Mesenteric fat pad (tissue), 1 donor: Measurements from ENCODE around the gene LMF1. TPM values are rescaled to one million over a fixed set of nuclear protein-coding genes. Genes with fewer than 3 reads are reported as not detected.

Source experiments
- DNase-seq: peaks from one replicate; pipeline ENCODE4 v3.0.0-alpha.2; 2020; ENCODE audit warnings: low spot score
- total RNA-seq: library from RNA; stranded (reverse); fragmentation: NEBNext Ultra II Directional; extraction: Animal tissue kit (Norgen Biotek cat#: 25700); gene quantifications from one replicate; pipeline ENCODE4 v1.2.1, GENCODE V29; 2021
- donor health status: DM: yes; HTN: yes; CAD: no.

LMF1 gene
- total RNA-seq, 1 donor from 2014 or later: 16.0 TPM

GRCh38 chr16:931171-931570 lies 39.6 kb downstream of the LMF1 start:
- no peak for DNase-seq

GRCh38 chr16:930511-930910 lies 40.3 kb downstream of the LMF1 start:
- no peak for DNase-seq

- DNase-seq: no peak
Measured at GRCh38 chr16:930076-930475, 40.7 kb downstream of the LMF1 start.

- DNase-seq: no peak
Measured at GRCh38 chr16:929227-930073, 41.3 kb downstream of the LMF1 start.

GRCh38 chr16:928526-928925 lies 42.3 kb downstream of the LMF1 start:
- DNase-seq: no peak

- DNase-seq: no peak
Measured at GRCh38 chr16:927931-928330, 42.9 kb downstream of the LMF1 start.

- DNase-seq: no peak
Measured at GRCh38 chr16:927406-927805, 43.4 kb downstream of the LMF1 start.

GRCh38 chr16:926715-927114 lies 44.1 kb downstream of the LMF1 start:
- no peak for DNase-seq

GRCh38 chr16:924806-925205 lies 46.0 kb downstream of the LMF1 start:
- no peak for DNase-seq

GRCh38 chr16:924063-924462 lies 46.7 kb downstream of the LMF1 start:
- DNase-seq: no peak

GRCh38 chr16:923184-923583 lies 47.6 kb downstream of the LMF1 start:
- no peak for DNase-seq

- DNase-seq: no peak
Measured at GRCh38 chr16:922051-922450, 48.7 kb downstream of the LMF1 start.

GRCh38 chr16:921321-921905 lies 49.4 kb downstream of the LMF1 start:
- DNase-seq: no peak

GRCh38 chr16:920717-921116 lies 50.1 kb downstream of the LMF1 start:
- no peak for DNase-seq

- no peak for DNase-seq
Measured at GRCh38 chr16:920051-920681, 50.6 kb downstream of the LMF1 start.

- no peak for DNase-seq
Measured at GRCh38 chr16:919658-920050, 51.1 kb downstream of the LMF1 start.

- no peak for DNase-seq
Measured at GRCh38 chr16:918741-919657, 51.8 kb downstream of the LMF1 start.

GRCh38 chr16:918068-918467 lies 52.7 kb downstream of the LMF1 start:
- no peak for DNase-seq

GRCh38 chr16:917591-918061 lies 53.2 kb downstream of the LMF1 start:
- DNase-seq: no peak

- DNase-seq: no peak
Measured at GRCh38 chr16:916035-916799, 54.6 kb downstream of the LMF1 start.

- DNase-seq: no peak
Measured at GRCh38 chr16:915546-915945, 55.2 kb downstream of the LMF1 start.
